Stomach (tissue), 4 donors: ENCODE measurements around the gene CISH.

Experiments used
- CTCF ChIP-seq, 7 experiments: fragments of 450-650 bp in 4 of 7; fragments of 200-600 bp in 3 of 7; sonication (generic) in 3 of 7; IDR thresholded peaks; one replicate each; pipeline ENCODE4 v1.5.1; 2016 to 2019; ENCODE audit warnings: antibody characterized with exemption in 7 of 7, control low read depth in 2 of 7, mild to moderate bottlenecking in 1 of 7
- POLR2A ChIP-seq, 4 donors: fragments of 450-650 bp; IDR thresholded peaks; one replicate each; pipeline ENCODE4 v1.6.1; 2016; ENCODE audit warnings: antibody characterized with exemption in 4 of 4, control low read depth in 2 of 4, mild to moderate bottlenecking in 1 of 4, moderate library complexity in 1 of 4
- POLR2AphosphoS5 ChIP-seq, 3 donors: sonication (generic); formaldehyde crosslinking; IDR thresholded peaks; one replicate each; pipeline ENCODE4 v1.6.1; 2016; ENCODE audit warnings: antibody characterized with exemption in 3 of 3

DNA sequence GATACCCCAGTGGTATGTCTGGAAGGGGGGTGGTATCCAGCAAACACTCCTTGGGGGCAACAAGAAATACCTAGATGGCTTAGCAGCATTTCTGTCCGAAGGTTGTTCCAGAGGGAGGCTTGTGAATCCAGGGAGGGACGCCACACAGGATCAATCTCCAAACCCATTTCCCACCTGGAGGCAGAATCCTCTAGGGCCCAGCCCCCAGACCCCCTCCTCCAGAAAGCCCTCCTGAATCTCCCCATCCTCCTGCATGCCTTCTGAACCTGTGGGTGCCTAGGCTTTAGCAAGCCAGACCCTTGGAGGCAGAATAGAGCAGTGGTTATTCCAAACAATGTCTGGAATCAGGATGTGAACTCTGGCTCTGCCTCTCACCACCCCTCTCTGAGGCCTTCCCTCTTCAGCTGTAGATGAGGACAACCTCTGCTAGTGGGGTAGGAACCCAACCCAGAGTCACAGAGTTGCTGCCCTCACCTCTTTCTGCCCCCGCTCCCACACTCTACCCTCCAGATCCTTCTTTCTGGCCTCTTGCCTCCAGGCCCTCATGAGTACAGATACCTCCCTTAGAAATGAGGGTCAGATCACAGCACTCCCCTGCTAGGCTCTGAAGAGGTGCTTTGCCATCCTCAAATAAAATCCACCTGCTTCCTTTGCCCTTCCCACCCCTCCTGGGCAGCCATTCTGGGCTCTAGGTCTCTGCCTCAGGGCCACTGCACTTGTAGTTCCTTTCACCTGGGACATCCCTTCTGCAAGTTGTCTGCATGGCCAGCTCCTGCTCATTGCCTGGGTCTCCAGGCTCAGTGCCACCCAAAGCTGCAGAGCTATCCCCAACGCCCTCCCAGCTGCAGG lies 8.1 kb downstream of the CISH start:
- no peak for TF ChIP-seq CTCF (IDR thresholded peaks at IDR 0.05)
- TF ChIP-seq POLR2A (IDR thresholded peaks at IDR 0.05), result no peak
- no peak for TF ChIP-seq POLR2AphosphoS5 (IDR thresholded peaks at IDR 0.05)
